GM12864 (cell line): Measurements from ENCODE around the gene USP34.

ENCODE experiments used
- DNase-seq: peaks from one replicate; pipeline ENCODE4 v3.0.0-alpha.2; 2011; ENCODE audit warnings: low read depth
- H3K4me3 ChIP-seq: 2 replicates; pipeline ENCODE4 v1.5.1; 2011; ENCODE audit warnings: mild to moderate bottlenecking, low read depth, low read length, control low read depth
- CTCF ChIP-seq: IDR thresholded peaks from 2 replicates; pipeline ENCODE4 v1.5.1; 2011; ENCODE audit warnings: low read depth, mild to moderate bottlenecking, moderate library complexity, low read length, control low read depth, inconsistent platforms; ENCODE audit errors: missing control alignments

The USP34 gene

GRCh38 chr2:61141151-61141550, 329.7 kb downstream of the USP34 start:
- TF ChIP-seq CTCF: no peak
- no peak for DNase-seq
- H3K4me3 ChIP-seq: no peak overlapping the region

- TF ChIP-seq CTCF: no peak
- H3K4me3 ChIP-seq: no peak overlapping the region
- no peak for DNase-seq
Observed at GRCh38 chr2:61138859-61139258, 332.0 kb downstream of the USP34 start.
